Frontal cortex (tissue), 4 donors: ENCODE data around the gene TBCD. TPM values are rescaled to one million over a fixed set of nuclear protein-coding genes. Genes with fewer than 3 reads are reported as not detected.
"Not testable (repeated sequence)": the region's sequence is repeated elsewhere in the genome, so short reads cannot be mapped to it uniquely, and the experiment has no call there.

ENCODE experiments used
- DNase-seq, 2 donors: peaks; one replicate each; pipeline ENCODE4 v3.0.0; 2012; ENCODE audit warnings: low spot score in 2 of 2
- FAIRE-seq: peaks from 2 replicates; lab custom pipeline; 2012; peaks lifted over from hg19 to GRCh38; lab: Jason Lieb, UNC
- total RNA-seq: library from RNA; depleted of rRNA; stranded (reverse); fragments of >200 nt; gene quantifications from one replicate; pipeline ENCODE4 v1.2.3, GENCODE V29; 2014
- donor health status: control.
- donor health status: control.
- donor health status: control.

TBCD gene
- total RNA-seq, 1 donor from 2014 or later = 73.8 TPM

DNA sequence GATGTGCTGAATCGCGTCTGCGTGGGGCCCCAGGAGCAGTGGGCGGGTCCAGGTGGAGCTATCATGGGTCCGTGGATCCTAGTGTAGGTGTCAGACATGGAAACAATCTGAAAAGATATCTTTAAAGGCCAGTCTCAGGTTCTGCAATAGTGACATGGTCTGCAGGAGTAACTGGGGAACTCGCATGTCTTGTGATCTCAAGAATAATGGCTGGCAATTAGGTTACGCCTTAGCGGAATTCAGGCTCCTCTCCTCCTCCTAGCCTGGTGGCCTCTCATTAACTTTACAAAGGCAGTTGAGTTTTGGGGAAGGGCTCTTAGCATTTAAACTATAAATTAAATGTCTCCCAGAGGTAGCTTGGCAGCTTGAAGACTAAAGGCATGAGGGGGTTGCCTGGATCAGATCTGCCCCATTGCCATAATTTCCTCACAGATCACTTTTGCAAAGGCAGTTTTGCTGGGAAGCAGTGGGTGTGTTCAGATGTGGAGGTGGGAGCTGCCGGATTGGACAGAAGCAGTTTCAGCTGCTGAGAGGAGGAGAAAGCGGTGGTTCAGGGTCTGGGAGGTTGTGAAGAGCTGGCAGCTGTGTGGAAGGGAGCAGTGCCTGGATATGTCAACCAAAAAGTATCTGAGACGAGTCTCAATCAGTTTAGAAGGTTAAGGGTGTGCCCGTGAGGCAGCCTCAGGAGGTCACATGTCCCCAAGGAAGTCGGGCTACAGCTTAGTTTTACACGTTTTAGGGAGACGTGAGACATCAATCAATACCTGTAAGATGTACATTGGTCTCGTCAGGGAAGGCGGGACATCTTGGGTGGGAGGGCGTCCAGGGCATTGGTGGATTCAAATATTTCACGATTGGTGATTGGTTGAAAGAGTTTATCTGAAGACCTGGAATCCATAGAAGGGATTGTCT, 2.7 kb downstream of the TBCD start:
- no peak for FAIRE-seq
- no peak for DNase-seq

DNA sequence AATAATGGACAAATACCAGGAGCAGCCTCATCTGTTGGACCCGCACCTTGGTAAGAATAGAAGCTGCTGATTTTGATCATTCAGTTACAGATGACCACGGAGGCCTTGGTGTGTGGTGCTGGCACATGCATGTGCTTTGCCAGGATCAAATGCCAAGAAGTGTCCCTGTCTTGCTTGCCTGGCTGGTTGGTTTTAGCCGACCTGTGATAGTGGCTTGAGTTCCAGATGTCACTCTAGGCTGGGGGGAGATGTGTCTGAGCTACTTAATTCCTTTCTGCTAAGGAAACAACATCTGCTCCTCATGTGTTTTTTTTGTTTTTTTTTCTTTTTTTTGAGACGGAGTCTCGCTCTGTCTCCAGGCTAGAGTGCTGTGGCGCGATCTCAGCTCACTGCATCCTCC, 4.3 kb downstream of the TBCD start:
- FAIRE-seq = no peak
- no peak for DNase-seq

DNA sequence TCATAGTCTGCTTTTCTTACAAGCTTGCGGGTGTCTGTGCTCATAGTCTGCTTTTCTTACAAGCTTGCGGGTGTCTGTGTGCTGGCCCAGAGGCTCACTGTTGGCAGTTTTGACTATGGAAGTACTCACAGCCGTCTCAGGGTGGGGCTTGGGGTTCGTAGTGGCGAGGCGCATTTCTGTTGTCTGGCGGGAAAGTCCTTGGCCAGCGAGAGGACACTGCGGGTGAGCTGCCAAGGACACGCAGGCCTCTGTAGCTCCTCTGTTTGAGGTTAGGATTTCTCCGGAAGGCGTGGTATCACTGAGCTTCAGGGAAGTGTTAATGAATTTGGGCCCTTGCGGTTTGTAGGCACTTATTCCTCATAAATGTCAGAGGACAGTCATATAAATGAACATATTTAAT, 13.5 kb downstream of the TBCD start:
- DNase-seq (no peak), FAIRE-seq (no peak)

DNA sequence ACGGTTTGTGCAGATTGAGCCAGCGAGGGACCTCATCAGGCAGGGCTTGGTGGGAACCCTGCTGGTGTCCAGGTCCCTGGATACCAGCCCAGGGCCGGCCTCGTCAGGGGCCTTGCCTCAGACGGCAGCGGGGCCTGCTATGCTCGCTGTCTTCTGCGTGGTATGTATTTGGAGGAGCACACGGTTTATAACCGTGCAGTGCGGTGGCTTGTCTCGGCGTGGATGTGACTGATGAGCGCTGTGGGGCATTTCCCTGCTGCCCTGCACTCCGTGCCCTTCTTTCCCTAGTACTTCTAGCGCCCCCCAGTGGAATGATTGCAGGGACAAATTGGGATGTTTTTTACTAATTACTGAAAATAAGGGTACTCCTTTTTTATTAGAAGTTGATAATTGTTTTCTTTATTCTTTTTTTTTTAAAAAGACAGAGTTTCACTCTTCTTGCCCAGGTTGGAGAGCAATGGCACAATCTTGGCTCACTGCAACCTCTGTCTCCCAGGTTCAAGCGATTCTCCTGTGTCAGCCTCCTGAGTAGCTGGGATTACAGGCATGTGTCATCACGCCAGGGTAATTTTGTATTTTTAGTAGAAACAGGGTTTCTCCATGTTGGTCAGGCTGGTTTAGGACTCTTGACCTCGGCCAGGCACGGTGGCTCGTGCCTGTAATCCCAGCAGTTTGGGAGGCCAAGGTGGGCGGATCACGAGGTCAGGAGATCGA, 15.3 kb downstream of the TBCD start:
- FAIRE-seq = no peak
- peak; percentile 60 to 70 for DNase-seq

DNA sequence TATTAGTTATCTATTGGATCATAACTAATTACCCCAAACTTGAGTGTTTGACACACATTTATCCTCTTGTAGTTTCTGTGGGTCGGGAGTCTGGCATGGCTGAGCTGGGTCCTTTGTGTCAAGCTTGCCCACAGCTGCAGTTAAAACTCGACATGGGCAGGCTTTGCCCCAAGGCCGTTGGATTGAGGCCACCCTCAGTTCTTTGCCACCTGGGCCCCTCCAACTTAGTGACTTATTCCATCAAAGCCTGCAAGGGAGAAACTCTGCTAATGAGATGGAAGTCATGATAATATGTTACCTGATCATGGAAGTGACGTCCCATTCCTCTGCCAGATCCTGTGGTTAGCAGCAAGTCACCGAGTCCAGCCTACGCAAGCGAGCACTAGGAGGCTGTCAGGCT, 17.2 kb downstream of the TBCD start:
- DNase-seq (no peak), FAIRE-seq (no peak)

DNA sequence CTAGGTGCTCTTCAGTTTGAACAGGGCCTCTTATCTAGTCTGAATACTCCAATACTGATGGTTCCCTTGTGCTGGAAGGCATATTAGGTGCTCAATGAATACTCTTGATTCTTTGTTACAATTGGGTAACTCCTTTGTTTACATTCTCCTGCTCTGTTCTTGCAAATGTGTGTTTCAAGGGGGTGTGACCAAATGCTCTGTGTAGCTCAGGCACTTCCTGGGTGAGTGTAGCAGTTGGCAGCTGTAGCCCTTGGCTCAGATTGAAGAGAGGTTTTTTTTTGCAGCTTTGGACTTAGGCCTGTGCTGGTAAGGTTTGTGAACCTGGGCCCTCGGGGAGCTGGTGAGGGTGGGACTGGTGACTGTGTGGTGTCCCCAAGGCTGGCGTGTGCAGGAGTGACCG, 20.2 kb downstream of the TBCD start:
- no peak for DNase-seq

DNA sequence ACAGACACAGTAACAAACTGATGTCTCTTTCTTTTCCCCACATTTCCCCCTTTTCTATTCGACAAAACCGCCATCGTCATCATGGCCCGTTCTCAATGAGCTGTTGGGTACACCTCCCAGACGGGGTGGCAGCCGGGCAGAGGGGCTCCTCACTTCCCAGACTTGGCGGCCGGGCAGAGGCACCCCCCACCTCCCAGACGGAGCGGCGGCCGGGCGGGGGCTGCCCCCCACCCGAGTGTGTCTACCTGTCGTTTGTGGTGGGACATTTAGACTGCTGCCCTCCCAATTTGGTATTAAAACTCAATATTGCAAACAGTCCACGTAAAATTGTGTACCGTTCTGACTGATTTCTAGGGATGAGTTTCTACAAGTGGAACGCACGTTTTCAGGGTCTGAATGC, 22.6 kb downstream of the TBCD start:
- not testable (repeated sequence) for FAIRE-seq

More for the DNA sequence above, 20.2 kb downstream of the TBCD start:
- no peak for FAIRE-seq

DNA sequence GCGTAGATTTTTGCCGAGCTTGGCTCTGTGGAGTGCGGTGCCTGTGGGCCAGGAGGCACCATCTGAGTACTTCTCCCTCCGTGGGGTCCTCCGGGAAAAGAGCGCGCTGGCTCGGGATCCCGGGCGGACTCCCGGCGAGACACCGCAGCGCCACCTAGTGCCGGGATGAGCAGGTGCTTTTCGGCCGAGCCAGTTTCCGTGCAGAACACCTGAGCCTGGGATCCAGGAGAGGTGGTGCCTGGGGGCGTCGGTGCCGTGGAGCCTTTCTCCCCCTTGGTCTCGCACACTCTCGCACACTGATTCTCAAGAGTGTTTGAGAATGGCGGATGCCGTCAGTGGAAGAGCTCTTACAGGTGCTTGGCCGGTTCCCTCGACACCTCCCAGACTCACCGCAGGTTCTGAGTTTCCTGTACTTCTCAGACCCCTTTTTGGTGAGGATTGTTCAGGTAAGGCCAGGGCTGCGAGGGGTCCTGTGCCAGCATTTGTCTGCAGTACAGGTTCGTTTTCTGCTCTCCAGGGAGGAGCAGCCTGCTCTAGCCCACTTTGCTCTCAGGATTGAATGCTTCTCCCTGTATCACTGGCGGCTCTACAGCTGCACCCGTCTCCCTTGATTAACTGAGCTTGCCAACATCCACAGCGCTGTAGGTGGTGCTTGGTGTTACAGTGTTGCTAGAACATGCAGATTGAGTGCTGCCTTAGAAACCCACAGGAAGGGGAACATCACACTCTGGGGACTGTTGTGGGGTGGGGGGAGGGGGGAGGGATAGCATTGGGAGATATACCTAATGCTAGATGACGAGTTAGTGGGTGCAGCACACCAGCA, 23.3 kb downstream of the TBCD start:
- DNase-seq (peak; percentile 76 to 86), FAIRE-seq (no peak)

More for the DNA sequence above, 22.6 kb downstream of the TBCD start:
- not testable (repeated sequence) for DNase-seq

DNA sequence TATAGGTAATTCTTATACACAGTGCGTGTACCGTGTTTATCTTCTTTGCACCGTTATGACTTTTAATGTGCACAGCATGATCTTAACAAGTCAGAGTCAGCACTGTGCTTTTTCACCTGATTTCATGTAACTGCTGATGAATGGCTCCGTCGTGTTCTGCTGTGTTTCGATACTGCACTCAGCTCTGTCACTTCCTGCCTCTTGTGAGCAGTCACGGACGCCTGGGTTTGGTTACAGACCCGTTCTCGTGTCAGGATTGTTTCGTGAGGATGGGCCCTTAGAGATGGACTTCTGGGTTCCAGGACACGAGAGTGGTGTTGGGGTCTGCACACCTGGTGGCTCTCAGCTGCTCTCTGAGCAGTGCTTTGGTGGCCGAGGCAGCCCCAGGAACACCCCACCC, 24.6 kb downstream of the TBCD start:
- no peak for FAIRE-seq
- no peak for DNase-seq

DNA sequence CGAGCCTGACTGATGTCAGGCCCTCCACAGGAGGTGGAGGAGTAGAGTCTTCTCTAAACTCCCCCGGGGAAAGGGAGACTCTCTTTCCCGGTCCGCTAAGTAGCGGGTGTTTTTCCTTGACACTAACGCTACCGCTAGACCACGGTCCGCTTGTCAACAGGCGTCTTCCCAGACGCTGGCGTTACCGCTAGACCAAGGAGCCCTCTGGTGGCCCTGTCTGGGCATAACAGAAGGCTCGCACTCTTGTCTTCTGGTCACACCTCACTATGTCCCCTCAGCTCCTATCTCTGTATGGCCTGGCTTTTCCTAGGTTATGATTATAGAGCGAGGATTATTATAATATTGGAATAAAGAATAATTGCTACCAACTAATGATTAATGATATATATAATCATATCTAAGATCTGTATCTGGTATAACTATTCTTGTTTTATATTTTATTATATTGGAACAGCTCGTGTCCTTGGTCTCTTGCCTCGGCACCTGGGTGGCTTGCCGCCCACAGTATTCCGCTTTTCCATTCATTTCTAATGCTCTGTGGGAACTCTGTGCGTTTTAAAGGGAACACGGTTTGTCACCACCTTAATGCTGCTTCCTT, 26.0 kb downstream of the TBCD start:
- DNase-seq, FAIRE-seq: not testable (repeated sequence)

DNA sequence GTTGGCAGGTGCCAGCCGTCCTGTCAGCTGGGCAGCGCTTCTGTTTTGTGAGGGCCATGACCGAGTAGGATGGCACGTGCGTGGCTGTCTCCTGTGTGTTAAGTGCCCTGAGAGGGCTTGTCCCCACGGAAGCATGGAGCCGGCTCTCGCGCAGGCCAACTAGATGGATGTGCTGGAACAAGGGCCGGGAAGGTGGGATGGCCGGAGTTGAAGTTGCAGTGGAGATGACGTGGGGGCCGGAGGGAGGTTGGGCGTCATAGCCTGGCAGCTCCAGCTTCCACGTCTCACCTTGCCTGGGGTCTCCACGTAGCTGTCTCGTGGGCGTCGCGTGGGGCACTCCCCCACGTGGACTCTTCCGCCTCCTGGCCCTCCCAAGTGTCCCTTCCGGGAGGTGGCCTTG, 27.7 kb downstream of the TBCD start:
- no peak for FAIRE-seq
- no peak for DNase-seq

DNA sequence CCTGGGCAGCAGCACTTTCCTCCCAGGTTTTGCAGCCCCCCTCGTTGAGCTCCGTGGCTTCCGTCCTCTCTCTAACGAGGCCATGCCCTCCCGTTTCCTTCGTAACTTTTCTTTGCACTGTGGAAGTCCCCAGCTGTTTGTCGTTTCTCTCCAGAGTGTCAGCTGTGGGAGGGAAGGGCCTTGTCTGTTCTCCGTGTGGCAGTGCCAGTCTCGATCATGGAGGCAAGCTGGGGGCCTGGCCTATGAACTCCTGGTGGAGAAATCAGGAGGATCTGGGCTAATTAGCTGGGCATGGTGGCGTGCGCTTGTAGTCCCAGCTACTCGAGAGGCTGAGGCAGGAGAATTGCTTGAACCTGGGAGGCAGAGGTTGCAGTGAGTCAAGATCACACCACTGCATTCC, 28.3 kb downstream of the TBCD start:
- FAIRE-seq = no peak

DNA sequence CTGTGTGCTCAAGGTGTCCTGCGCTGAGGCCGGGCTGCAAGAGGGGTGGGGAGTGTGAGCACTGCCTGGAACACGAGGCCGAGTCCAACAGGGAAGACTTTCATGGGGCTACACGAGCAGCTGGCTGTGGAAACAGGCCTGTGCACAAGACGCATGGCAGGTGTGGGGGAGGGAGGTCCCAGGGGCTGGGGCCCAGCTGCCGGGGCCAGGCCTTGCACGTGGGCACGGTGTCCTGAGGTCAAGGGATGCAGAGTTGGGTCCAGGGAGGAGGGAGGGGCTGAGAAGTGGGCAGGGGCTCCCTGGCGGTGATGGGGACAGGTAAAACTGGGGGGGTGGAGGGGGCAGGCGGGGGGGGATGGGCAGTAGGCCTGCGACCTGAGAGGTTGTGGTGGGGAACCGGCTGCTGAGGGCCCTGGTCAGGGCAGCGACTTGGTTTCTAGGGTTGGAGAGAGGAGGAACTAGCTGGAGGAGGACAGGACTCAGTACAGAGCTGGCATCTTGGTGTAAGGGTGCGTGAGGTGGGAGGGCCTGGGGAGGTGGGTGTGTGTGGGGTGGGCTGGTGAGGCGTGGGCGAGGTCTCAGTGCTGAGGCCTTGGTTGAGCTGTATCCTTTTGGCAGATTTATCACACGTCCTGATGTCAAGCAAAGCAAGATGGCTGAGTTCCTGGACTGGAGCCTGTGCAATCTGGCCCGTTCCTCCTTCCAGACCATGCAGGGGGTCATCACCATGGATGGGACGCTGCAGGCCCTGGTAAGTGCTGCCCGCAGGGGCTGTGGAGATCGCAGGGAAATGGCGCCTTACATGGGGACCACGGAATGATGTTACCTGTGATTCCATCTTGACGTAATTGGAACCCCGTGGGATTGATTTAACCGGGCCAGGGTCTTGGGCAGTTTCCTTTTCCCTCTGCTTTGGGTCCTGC, 29.4 kb downstream of the TBCD start:
- no peak for FAIRE-seq
- no peak for DNase-seq

More for the DNA sequence above, 28.3 kb downstream of the TBCD start:
- no peak for DNase-seq

DNA sequence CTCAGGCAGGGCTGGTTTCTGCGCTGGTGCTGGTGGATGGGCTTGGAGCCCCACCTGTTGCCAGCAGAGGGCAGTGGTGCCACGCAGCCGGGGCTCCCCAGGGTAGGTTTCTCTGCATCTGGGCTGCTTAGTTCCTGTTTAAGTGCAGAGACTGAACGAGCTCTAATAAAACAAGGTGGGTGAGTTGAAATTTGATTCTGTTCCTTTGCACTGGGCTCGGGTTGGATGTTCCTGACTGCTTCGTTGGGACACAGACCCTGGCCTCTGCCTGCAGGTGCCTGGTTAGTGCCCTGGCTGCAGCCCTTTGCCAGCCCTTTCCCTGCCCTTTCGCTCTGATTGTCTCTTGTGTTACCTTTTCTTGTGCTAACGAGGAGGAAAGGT, 30.0 kb downstream of the TBCD start:
- FAIRE-seq = no peak
- peak; percentile 82 to 95 for DNase-seq

DNA sequence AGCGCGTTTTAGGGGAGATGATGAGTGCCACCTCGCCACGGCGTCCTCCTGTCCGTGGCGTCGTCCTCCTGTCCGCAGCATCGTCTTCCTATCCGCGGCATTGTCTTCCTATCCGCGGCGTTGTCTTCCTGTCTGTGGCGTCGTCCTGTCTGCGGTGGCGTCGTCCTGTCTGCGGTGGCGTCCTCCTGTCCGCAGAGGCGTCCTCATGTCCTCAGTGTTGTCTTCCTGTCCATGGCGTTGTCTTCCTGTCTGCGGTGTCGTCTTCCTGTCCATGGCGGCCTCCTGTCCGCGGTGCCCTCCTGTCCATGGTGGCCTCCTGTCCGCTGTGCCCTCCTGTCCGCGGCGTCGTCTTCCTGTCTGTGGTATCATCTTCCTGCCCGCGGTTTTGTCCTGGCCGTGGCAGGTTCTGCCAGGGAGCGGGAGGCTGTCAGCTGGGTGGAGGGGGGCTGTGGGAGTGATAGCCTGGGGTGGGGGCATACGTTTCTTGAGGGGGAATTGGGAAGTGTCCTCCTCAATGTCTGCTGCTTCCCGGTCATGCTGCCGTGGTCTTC, 30.9 kb downstream of the TBCD start:
- no peak for DNase-seq
- FAIRE-seq = no peak

DNA sequence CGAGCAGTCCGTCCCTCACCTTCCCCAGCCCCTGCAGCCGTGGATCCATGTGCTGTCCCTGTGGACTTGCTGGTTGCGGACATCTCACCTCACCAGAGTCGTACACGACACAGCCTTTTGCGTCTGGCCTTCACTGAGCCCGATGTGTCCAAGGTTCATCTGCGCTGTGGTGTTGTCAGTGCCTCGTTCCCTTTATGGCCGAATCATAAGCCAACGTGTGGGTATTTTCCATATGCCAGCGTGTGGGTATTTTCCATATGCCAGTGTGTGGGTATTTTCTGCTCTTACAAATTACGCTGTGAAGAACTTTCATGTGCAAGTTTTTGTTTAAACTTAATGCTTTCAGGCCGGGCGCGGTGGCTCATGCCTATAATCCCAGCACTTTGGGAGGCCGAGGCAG, 31.6 kb downstream of the TBCD start:
- no peak for DNase-seq
- FAIRE-seq = no peak

DNA sequence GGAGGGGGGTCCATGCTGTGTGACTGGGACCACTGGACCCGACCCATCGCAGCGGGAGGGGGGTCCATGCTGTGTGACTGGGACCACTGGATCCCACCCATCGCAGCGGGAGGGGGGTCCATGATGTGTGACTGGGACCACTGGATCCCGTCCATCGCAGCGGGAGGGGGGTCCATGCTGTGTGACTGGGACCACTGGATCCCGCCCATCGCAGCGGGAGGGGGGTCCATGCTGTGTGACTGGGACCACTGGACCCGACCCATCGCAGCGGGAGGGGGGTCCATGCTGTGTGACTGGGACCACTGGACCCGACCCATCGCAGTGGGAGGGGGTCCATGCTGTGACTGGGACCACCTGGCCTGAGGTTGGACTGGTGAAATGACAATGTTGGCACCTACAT, 33.7 kb downstream of the TBCD start:
- DNase-seq, FAIRE-seq: not testable (repeated sequence)

DNA sequence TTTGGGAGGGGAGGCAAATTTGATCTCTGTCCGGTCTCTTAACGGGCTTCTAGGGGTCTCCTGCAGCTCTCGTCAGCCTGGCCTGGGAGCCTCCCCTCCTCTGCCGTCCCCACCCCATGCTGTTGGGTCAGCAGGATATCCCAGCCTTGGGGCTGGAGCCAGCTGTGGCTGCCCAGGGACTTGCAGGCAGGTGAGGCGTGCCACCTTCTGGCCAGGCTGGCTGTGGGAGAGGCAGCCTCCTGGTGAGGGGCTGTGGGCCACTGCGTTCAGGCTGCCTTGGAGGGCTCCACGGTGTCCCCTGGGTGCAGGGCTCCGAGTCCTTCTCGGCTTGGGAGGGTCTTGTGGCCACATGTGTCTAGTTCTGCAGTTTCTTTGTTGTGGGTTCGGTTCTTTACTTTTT, 34.6 kb downstream of the TBCD start:
- DNase-seq (no peak), FAIRE-seq (no peak)
